HFFc6 (cell line): ENCODE measurements around the gene CCDC85A. TPM values are rescaled to one million over a fixed set of nuclear protein-coding genes. Genes with fewer than 3 reads are reported as not detected.
A peak's percentile ranks its signal among the peaks of the same experiment; 100 is the strongest.

Experiments
- DNase-seq: peaks from one replicate; pipeline ENCODE4 v3.0.0-alpha.2; 2018
- H3K27ac Mint-ChIP-seq: 2 replicates; pipeline ENCODE4 v1.8.0; 2020; ENCODE audit warnings: mild to moderate bottlenecking, mixed read lengths
- H3K27me3 Mint-ChIP-seq: 2 replicates; pipeline ENCODE4 v1.8.0; 2021; ENCODE audit warnings: mild to moderate bottlenecking, moderate library complexity, mixed read lengths; ENCODE audit not compliant: insufficient read depth
- H3K36me3 Mint-ChIP-seq: 2 replicates; pipeline ENCODE4 v1.8.0; 2021; ENCODE audit warnings: low read depth, mixed read lengths
- H3K4me1 Mint-ChIP-seq: 2 replicates; pipeline ENCODE4 v1.8.0; 2020; ENCODE audit warnings: low read depth, mixed read lengths
- H3K4me3 Mint-ChIP-seq: 2 replicates; pipeline ENCODE4 v1.8.0; 2020; ENCODE audit warnings: mild to moderate bottlenecking, moderate library complexity, mixed read lengths
- H3K9me3 Mint-ChIP-seq: 2 replicates; pipeline ENCODE4 v1.8.0; 2020; ENCODE audit warnings: mild to moderate bottlenecking, mixed read lengths
- CTCF ChIP-seq: fragments of 200-600 bp; sonication (generic); IDR thresholded peaks from 2 replicates; pipeline ENCODE4 v1.5.0; 2021; ENCODE audit warnings: antibody characterized with exemption, mild to moderate bottlenecking
- total RNA-seq, 6 experiments: library from RNA; stranded (reverse); fragmentation: NEBNext Ultra II Directional; extraction: Animal tissue kit (Norgen Biotek cat#: 25700); gene quantifications; 2 replicates in 1 of 6; 3 replicates in 5 of 6; pipeline ENCODE4 v1.2.3, GENCODE V29; 2021

The CCDC85A gene
- total RNA-seq, 6 experiments from 2014 or later: 25.5 to 39.3 (median 36.9) TPM

- no peak overlapping the region for H3K27ac Mint-ChIP-seq
- no peaks in the 10 kb centered on the region for H3K27me3 Mint-ChIP-seq
- H3K9me3 Mint-ChIP-seq: no peaks in the 10 kb centered on the region
- peaks cover 49% of the 10 kb centered on the region for H3K4me1 Mint-ChIP-seq
- peak; percentile 49 for DNase-seq
- no peak for TF ChIP-seq CTCF
- peaks cover 3% of the 10 kb centered on the region; the same call in 1 of the 2 replicates for H3K36me3 Mint-ChIP-seq
- no peak overlapping the region for H3K4me3 Mint-ChIP-seq
These were observed 226.3 kb downstream of the CCDC85A start for GRCh38 chr2:56410140-56410539.

- Mint-ChIP-seq H3K4me3 (no peak overlapping the region), H3K4me1 (peaks cover 17% of the 10 kb centered on the region; the same call in 1 of the 2 replicates), H3K27me3 (no peaks in the 10 kb centered on the region; the same call in 1 of the 2 replicates), H3K27ac (no peak overlapping the region), H3K9me3 (peaks cover 15% of the 10 kb centered on the region), H3K36me3 (peaks cover 19% of the 10 kb centered on the region)
- no peak for TF ChIP-seq CTCF
- DNase-seq: no peak
These were observed 232.8 kb downstream of the CCDC85A start for GRCh38 chr2:56416500-56417176.
